ENCODE measurements around the gene CAMK2B.

The CAMK2B gene

DNA sequence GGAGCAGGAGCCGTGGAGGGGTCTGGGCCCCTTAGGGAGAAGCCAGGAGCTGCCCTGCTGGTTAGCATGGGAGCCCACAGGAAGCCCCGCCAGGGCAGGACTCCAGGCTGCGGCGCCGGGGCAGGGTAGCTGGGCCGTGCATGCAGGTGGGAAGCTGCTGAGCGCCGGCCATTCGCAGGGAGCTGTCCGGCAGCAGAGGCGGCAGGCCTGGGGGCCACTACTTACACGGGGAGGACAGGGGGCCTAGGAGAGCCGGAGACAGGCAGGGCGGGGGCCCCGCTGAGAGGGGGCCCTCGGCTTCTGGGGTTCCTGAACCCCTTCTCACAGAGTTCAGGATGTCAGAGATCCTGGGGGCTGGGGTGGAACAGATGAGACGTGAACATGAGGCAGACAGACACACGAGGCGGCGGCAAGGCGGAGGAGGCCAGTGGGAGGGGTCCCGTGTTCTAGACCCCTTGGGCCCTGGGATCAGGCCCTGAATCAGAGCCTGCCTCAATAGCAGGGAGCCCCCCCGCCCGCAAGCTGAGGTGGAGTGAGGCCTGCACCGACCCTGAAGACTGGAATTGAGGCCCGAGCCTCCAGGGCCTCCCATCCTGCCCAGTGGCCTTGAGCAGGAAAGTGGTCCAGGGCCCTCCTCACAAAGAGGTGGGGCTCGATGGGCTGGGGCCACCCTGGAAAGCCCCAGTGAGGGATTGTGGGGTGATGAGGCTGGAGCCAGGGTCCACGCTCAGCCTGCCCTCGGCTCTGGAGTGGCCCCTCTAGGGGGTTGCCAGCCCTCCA is 96.6 kb downstream of the CAMK2B start:
- intact Hi-C loops (cut with DNase I) = no loop called here
- no peak for DNase-seq

DNA sequence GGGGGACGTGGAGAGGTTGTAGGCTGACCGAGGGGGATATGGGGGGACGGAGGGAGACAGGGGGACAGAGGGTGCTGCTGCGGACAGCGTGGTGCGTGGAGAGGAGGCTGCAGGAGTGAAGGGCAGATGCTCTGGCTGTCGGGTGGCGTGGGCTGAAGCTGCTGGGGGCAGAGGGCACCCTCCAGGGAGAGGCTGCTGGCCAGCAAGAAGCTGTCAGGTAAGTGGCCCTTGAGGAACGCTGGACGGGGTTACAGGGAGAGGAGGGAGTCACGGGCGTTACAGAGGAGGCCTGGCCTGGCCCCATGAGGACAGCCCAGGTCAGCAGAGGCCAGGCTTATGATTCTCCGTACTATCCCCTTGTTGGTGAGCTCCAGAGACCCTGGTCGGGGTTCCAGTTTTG is 97.5 kb downstream of the CAMK2B start:
- intact Hi-C loops (cut with DNase I) = no loop called here
- no peak for DNase-seq

DNA sequence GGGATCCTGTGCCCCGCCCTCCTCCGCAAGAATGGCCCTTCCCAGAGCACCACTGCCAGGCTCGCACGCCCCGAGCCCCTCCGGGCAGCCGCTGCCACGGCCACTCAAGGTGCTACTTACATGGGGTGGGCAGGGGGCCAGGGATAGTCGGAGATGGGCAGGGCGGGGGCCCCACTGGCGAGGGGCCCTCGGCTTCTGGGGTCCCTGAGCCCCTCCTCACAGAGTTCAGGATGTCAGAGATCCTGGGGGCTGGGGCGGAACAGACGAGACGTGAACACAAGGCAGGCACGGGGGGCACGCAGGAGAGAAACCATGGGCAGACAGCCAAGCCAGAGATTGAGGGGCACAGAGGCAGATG is 99.0 kb downstream of the CAMK2B start:
- DNase-seq = no peak
- intact Hi-C loops (cut with DNase I) = no loop called here

DNA sequence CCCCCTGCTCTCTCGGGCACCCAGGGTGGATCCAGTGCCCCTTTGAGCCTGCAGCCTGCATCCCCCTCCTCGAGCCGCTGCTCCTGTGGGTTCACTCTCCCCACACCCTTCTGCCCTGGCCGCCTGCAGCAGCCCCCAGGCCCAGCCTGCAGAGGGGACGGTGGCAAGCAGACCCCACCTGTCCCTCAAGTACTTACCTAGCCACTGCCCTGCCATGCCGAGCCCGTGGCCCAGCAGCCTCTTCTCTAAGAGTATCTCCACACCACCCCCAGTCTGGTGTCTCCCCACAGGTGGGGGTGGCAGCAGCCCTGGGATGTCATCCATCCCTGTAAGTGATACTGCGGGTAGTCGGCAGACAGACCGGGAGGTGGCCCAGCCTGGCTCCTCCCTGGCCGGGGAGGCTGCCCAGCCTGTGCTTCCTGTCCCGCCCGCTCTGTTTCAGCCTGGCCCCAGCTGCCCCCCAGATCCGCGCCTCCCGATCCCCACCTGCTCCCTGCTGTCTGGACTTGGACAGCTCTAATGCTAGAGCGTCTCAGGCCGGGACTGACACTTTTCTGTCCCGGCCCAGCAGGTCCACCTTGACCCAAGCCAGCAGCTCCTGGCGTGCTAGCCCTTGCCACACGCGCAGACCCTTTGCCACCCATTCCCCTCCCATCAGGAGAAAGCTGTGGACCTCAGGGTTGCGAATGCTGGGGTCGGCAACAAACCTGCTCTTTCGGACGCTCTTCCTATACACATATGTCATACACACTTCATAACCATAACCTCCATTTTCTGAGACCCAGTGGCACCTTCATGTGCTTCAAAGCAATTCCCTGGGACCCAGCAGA is 99.6 kb downstream of the CAMK2B start:
- peak in 1 of 42 donors; percentile 8 for DNase-seq
- intact Hi-C loops (cut with DNase I) = no loop called here

DNA sequence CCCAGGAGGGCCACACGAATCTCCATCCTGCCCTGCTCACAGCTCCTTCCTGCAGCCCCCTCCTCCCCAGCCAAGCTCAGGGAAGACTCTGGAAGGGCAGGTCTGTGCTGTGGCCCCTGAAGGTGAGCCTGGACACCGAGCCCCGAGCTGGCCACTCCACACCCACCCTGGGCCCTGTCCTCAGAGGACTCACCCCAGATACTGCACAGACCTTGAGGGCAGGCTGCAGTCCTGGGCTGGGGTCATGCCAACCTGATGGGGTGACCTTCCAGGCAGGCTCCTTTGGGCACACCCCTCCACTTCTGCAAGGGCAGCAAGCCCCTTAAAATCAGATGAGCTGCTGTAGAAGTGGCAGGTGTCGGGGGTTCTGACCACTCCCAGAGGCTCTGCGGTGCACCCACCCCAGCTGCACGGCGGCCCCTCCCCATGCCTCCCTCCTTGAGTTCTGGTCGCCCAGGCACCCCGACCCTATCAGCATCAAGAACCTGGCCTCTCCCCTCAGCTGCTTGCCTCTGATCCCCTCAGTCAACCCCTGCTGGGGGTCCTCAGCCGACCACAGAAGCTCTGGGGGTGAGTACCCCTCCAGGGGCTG is 100.3 kb downstream of the CAMK2B start:
- DNase-seq = no peak
- intact Hi-C loops (cut with DNase I) = no loop called here

DNA sequence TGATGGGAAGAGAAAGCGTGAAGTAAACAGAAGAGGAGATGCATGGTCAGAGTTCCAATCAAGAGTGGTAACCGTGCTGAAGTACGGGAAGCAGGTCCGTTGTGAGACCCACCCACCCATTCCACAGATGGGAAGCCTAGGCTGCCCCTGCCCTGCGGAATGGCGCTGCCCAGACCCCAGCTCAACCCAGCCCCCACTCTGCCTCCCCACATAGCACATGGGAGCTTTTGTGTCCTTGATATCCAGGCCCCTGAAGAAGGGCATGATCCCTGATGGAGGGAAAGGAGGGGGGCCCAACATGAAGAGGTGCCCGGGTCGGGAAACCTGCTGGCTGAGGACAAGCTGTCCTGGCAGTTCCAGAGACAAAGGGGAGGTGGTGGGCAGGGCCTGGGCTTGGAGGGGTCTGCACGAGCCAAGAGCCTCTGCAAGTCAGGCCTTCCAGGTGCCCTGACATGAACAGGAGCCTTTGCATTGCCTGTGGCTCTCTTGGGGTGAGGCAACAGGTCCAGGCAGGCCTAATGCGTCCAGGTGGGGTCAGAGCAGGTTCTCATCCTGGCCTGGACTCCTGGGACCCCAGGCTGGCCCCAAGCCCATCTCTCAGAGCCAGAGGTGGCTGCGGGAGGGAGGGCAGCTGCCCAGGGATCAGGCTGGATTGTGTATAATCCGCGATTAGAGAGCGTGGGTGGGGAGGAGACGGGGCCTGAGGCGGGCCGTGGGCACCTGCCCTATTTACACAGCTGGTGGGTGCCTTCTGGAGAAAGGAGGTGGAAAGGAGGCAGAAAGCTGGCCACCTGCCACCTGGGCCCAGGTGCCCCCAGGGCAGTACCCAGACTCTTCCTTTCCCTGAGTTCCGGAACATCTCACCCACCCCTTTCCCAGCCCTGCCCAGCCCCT is 101.1 kb downstream of the CAMK2B start:
- DNase-seq = peak in 1 of 42 donors; percentile 4

DNA sequence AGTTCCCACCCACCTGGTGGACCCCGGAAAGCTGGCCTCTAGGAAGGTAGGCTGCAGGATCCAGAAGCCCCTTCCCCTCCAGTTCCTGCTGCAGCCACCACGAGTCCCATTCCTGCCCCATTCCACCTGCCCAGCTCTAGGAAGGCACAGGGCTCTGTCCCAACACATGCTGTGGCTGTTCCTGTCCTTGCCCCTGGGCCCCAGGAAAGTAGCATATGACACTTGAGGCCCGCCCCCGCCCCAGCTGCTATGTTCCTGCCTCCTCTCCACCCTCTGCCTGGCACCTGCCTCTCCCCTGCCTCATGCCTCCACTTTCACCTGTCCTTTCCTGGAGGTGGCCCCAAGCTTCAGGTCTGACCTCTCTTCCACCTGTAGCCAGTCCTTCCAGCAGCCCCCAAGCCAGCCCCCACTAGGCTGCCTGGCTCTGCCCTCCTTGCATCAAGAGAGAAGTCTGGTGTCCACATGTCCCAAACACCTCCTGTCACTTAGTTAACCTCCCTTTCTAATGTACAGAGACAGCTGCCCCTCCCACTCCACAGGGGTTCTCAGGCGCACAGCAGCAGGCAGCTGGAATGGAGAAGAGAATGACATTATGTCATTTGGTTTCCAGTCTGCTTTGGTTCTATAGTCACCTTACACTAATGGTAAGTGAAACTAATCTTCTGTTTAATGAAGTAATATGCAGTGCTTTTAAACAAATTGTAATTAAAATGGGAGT is 101.9 kb downstream of the CAMK2B start:
- intact Hi-C loops (cut with DNase I) = no loop called here

More for the DNA sequence above, 101.1 kb downstream of the CAMK2B start:
- intact Hi-C loops (cut with DNase I) = no loop called here

DNA sequence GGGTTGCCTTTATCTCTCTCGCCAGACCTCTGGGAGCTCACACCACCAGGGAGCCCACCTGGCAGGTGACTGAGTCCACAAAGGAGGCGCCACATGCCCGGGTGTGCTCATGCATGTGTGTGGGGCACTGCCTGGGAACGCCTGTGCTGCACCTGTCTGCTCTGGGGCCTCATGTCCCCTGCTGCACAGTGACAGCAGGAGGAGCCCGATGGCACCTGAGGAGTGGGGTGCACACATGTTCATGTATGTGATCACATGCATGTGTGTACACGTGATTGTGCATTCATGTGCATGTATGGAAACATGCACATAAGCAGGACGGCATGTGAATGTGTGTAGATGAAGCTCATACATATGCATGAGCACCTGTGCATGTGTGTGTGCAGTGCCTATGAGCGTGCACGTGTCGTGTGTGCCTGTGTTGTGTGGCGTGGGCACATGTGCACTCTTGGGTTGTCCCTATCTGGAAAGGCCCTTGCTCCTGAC is 102.6 kb downstream of the CAMK2B start:
- peak in 7 of 42 donors; percentile 3 to 26 (median 11) for DNase-seq
- intact Hi-C loops (cut with DNase I) = no loop called here

More for the DNA sequence above, 101.9 kb downstream of the CAMK2B start:
- DNase-seq = peak in 4 of 42 donors; percentile 2 to 11 (median 7)

DNA sequence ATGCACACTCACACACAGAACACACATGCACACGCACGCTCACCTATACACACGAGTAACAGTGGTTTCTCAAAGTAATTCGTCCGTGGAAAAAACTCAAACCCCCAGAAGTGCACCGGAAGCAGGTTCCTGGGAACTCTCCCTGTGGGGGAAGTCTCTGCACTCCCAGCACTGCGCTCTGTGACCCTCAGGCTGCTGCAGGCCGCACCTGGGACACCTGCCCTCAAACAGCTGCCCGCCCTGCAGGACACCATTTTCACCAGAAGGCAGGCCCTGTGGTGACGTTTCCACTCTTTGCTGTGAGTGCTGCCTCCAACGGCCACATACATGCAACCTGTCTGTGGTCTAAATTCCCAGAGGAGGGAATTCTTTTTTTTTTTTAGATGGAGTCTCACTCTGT is 103.3 kb downstream of the CAMK2B start:
- DNase-seq = peak in 9 of 42 donors; percentile 2 to 31 (median 6)
- intact Hi-C loops (cut with DNase I) = no loop called here

DNA sequence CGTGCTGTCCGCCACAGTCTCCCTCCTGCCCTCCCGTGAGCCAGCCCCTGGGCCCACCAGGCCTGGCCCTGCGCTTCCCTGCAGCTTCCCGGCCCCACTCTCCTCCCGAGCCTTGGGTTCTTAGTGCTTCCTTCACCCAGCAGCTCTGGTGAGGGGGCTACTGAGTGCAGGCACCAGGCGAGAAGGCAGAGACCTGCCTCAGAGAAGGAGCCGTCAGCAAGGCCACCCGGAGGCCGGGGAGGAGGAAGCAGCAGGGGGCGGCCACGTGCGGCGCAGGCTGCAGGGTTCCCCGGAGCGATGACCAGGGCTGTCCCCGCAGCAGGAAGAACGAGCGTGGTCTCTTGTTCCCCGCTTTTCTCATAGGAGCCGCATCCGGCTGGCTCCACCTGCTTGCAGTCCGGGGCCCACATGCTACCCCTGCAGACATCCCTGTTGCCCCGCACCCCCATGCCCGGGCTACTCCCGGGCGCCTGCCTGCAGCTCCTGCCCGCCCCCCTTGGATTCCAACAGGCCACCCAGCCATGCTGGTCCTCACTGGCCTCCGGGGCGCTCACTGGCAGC is 104.1 kb downstream of the CAMK2B start:
- intact Hi-C loops (cut with DNase I) = no loop called here
- peak in 14 of 42 donors; percentile 2 to 30 (median 12) for DNase-seq

DNA sequence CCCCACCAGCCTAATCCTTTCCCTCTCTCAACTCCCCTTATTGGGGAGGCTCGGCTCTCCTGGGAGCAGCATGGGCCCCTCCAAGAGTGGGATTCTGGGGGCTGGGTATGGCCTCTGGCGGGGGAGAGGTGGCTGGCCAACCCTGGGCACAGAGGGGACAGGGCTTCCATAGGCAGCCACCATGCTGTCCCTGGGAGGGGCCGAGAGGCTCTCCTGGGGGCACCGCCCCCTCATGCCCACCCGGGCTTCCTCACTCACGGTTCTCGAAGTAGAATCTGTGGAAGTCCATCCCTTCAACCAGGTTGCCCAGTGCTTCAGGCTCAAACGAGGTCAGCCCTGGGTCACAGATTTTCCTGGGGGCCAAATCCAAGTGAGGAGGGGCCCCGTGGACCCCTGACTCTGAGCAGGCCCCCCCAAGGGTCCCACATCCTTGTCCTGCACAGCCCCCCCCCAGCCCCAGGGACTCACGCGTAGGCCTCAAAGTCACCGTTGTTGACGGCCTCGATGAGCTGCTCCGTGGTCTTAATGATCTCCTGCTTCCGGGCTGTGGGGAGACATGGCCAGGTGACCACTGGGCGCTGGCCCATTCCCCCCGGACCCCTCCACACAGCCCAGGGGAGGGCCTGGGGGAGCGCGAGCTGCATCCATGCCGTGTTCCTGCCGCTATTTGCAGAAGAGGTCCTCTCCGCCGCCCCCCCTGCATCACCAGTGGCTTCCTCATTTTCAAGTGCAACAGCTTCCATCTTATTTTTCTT is 104.9 kb downstream of the CAMK2B start:
- peak in 13 of 42 donors; percentile 1 to 34 (median 10) for DNase-seq
- intact Hi-C loops (cut with DNase I) = no loop called here

DNA sequence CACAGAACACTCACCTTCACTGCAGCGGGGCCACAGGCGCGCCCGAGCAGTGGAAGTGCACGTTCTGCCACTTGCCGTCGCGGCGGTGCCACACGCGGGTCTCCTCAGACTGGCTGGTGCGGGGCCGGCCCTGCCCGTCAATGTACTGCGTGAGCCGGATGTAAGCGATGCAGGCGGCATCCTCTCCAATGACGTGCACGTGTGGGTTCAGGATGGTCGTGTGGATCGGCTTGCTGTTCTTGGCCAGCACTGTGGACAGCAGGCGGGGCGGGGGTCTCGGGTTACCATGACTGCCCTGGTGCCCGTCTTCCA is 105.4 kb downstream of the CAMK2B start:
- intact Hi-C loops (cut with DNase I) = no loop called here
- DNase-seq = peak in 13 of 42 donors; percentile 1 to 37 (median 10)

DNA sequence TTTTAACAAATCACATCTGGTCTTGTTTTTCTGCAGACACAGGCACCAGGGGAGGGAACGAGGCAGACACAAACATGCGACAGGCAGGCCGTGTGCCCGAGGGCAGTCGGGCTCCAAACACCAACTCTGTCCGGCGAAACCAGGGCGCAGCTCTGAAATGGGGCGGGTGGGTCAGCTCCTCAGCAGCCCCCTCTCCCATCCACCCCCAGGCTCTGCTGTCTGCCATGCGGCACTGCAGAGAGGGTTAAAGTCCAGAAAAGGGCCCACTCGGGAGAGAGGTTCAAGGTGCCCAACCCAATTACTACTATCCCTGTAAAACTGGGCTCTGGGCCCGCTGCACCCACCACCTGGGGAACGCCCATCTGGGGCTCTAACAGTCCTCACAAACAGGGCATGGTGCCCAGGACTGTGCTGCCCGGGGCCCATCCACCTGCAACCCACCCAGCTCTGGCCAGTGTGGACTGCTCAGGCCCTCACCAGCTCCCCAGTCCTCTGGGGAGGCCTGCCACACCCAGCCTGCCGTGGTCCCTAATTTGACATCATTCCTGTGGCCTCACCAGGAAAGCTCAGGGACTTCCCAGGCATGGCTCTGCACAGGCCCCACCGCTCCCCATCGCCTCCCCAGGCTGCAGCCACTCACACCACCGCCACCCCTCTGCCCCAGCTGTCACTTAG is 105.9 kb downstream of the CAMK2B start:
- intact Hi-C loops (cut with DNase I) = loop anchor here (10.0 kb wide), 1 partner anchor 345 kb away; no protein-coding TSS in a partner anchor
- DNase-seq = peak in 16 of 42 donors; percentile 4 to 41 (median 14)

DNA sequence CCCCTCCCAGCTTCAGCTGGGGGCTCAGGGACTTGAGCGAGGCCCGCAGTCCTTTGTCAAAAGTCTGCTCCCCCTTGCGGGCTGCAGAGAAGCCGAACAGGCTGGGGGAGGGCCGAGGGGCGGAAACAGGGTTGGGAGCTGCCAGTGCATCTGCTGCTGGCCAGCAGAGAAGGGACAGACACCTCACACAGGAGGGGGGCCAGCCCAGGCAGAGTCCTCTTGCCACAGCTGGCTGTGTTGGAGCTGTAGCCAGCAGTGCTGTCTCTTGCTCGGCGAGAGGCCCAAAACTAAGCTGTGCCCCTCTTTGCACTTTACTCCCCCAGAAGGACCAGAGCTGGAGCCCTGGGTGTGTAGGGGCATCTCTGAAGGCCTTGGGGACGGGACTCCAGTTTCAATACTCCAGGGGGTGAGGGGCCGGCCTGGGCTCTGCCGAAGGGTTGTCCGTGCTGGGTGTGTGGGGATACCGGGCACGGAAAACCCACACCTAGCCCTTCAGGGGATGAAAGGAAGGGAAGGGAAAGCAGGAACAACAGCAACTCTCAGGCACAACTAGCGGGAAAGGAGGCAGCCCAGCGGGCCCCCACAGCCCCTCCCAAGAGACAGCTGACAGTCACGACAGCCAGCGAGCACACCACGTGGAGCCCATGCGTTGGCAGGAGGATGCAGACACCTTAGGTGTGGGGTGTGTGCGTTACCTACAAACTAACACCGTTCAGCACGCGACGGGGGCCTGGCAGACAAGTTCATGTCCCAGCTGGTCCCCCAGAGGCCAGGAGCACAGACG is 106.8 kb downstream of the CAMK2B start:
- intact Hi-C loops (cut with DNase I) = loop anchor here (10.0 kb wide), 1 partner anchor 346 kb away; no protein-coding TSS in a partner anchor
- DNase-seq = peak in 40 of 42 donors; percentile 8 to 84 (median 64)

DNA sequence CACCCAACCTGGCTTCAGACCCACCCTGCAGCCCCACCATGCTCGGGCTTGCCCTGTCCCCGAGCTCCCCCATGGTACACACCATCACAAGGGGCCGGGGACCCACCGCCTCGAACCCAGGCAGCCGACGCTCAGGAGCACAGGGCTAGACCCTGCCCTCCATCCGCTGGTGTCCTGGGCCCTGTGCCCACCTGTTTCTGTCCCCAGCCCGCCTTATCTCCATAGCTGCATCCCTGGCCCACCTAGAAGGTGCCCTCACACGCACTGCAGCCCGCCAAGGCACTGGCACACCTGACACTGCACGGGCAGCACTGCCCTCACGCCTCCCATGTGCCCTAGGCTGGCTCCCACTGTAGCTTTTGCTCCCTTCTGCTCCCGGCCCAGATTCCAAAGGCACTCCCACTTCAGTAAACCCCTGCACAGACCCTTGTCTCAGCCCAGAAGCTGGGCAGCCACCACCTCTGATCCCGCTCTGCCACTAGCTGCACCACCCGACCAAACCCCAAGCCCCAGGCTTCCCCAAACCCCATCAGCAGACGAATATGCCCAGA is 107.5 kb downstream of the CAMK2B start:
- peak in 11 of 42 donors; percentile 2 to 41 (median 9) for DNase-seq
- intact Hi-C loops (cut with DNase I) = loop anchor here (10.0 kb wide), 1 partner anchor 347 kb away; no protein-coding TSS in a partner anchor

All from head of caudate nucleus (tissue), 42 donors.